HEK293 (cell line): ENCODE data around the gene OTUD1.

Source experiments
- GLIS2 ChIP-seq: fragments of 450-650 bp; formaldehyde crosslinking; IDR thresholded peaks from 2 replicates; pipeline ENCODE4 v1.5.1; 2016; ENCODE audit warnings: missing biosample characterization, missing genetic modification characterization
- IKZF3 ChIP-seq: fragments of 450-650 bp; IDR thresholded peaks from 2 replicates; pipeline ENCODE4 v1.5.0; 2018; ENCODE audit warnings: missing biosample characterization, mild to moderate bottlenecking, missing genetic modification characterization, moderate library complexity
- MZF1 ChIP-seq: fragments of 450-650 bp; formaldehyde crosslinking; IDR thresholded peaks from 2 replicates; pipeline ENCODE4 v1.5.1; 2017; ENCODE audit warnings: missing biosample characterization, missing genetic modification characterization, borderline replicate concordance
- OSR2 ChIP-seq: fragments of 450-650 bp; formaldehyde crosslinking; IDR thresholded peaks from 2 replicates; pipeline ENCODE4 v1.5.1; 2016; ENCODE audit warnings: missing biosample characterization, missing genetic modification characterization
- PRDM2 ChIP-seq: fragments of 450-650 bp; formaldehyde crosslinking; IDR thresholded peaks from 2 replicates; pipeline ENCODE4 v1.5.1; 2016; ENCODE audit warnings: missing biosample characterization, missing genetic modification characterization, borderline replicate concordance
- PRDM6 ChIP-seq: fragments of 450-650 bp; formaldehyde crosslinking; IDR thresholded peaks from 2 replicates; pipeline ENCODE4 v1.5.1; 2017; ENCODE audit warnings: missing biosample characterization, missing genetic modification characterization
- SP7 ChIP-seq: fragments of 450-650 bp; formaldehyde crosslinking; IDR thresholded peaks from 2 replicates; pipeline ENCODE4 v1.5.1; 2016; ENCODE audit warnings: missing biosample characterization, missing genetic modification characterization
- TSHZ1 ChIP-seq: fragments of 450-650 bp; formaldehyde crosslinking; IDR thresholded peaks from 2 replicates; pipeline ENCODE4 v1.5.1; 2016; ENCODE audit warnings: missing biosample characterization, missing genetic modification characterization, borderline replicate concordance
- WT1 ChIP-seq: fragments of 450-650 bp; formaldehyde crosslinking; IDR thresholded peaks from 2 replicates; pipeline ENCODE4 v1.5.1; 2016; ENCODE audit warnings: missing biosample characterization, missing genetic modification characterization
- ZBTB7A ChIP-seq: fragments of 450-650 bp; formaldehyde crosslinking; IDR thresholded peaks from 2 replicates; pipeline ENCODE4 v1.5.1; 2016; ENCODE audit warnings: low read depth, missing biosample characterization, missing genetic modification characterization
- ZFHX2 ChIP-seq: fragments of 450-650 bp; formaldehyde crosslinking; conservative IDR thresholded peaks from 2 replicates; pipeline ENCODE4 v1.5.1; 2016; ENCODE audit warnings: missing biosample characterization, missing genetic modification characterization
- ZFP69B ChIP-seq: fragments of 450-650 bp; formaldehyde crosslinking; IDR thresholded peaks from 2 replicates; pipeline ENCODE4 v1.5.1; 2016; ENCODE audit warnings: missing biosample characterization, missing genetic modification characterization
- ZNF121 ChIP-seq: fragments of 450-650 bp; formaldehyde crosslinking; IDR thresholded peaks from 2 replicates; pipeline ENCODE4 v1.5.1; 2016; ENCODE audit warnings: missing biosample characterization, missing genetic modification characterization
- ZNF239 ChIP-seq: fragments of 450-650 bp; formaldehyde crosslinking; IDR thresholded peaks from 2 replicates; pipeline ENCODE4 v1.5.1; 2016; ENCODE audit warnings: missing biosample characterization, missing genetic modification characterization
- ZNF488 ChIP-seq: fragments of 450-650 bp; formaldehyde crosslinking; IDR thresholded peaks from 2 replicates; pipeline ENCODE4 v1.5.1; 2016; ENCODE audit warnings: missing biosample characterization, missing genetic modification characterization
- ZNF707 ChIP-seq: fragments of 450-650 bp; formaldehyde crosslinking; IDR thresholded peaks from 2 replicates; pipeline ENCODE4 v1.5.1; 2016; ENCODE audit warnings: missing biosample characterization, missing genetic modification characterization
- ZNF768 ChIP-seq: fragments of 450-650 bp; formaldehyde crosslinking; IDR thresholded peaks from 2 replicates; pipeline ENCODE4 v1.5.1; 2018; ENCODE audit warnings: missing biosample characterization, mild to moderate bottlenecking, missing genetic modification characterization
- ZSCAN23 ChIP-seq: fragments of 450-650 bp; formaldehyde crosslinking; IDR thresholded peaks from 2 replicates; pipeline ENCODE4 v1.5.1; 2016; ENCODE audit warnings: missing biosample characterization, missing genetic modification characterization
- ZSCAN30 ChIP-seq: fragments of 450-650 bp; IDR thresholded peaks from 2 replicates; pipeline ENCODE4 v1.5.1; 2018; ENCODE audit warnings: missing biosample characterization, mild to moderate bottlenecking, missing genetic modification characterization, moderate library complexity
- TF ChIP-seq, protein P1 (sequence below): fragments of 450-650 bp; formaldehyde crosslinking; optimal IDR thresholded peaks from 2 replicates; pipeline ENCODE3; 2016; ENCODE audit warnings: missing biosample characterization, mild to moderate bottlenecking, missing genetic modification characterization
- TF ChIP-seq, protein P2 (sequence below): fragments of 450-650 bp; formaldehyde crosslinking; IDR thresholded peaks from 2 replicates; pipeline ENCODE4 v1.5.1; 2016; ENCODE audit warnings: missing biosample characterization, missing genetic modification characterization

Gene OTUD1

GRCh38 chr10:23419655-23420329 lies 19.1 kb upstream of the OTUD1 start (continued):
- peak; percentile 92 for TF ChIP-seq PRDM6 (tag by site-specific recombination)
- TF ChIP-seq ZNF488 (tag by site-specific recombination), result no peak
- TF ChIP-seq IKZF3 (tag by site-specific recombination), result no peak
- 0 out of 2 replicates have a peak, but pooled peaks have one; percentile 20 for TF ChIP-seq GLIS2 (tag by site-specific recombination)
- no peak for TF ChIP-seq PRDM2 (tag by site-specific recombination)
- TF ChIP-seq, protein P1, sequence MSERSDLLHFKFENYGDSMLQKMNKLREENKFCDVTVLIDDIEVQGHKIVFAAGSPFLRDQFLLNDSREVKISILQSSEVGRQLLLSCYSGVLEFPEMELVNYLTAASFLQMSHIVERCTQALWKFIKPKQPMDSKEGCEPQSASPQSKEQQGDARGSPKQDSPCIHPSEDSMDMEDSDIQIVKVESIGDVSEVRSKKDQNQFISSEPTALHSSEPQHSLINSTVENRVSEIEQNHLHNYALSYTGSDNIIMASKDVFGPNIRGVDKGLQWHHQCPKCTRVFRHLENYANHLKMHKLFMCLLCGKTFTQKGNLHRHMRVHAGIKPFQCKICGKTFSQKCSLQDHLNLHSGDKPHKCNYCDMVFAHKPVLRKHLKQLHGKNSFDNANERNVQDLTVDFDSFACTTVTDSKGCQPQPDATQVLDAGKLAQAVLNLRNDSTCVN, result no peak
- TF ChIP-seq TSHZ1 (tag by site-specific recombination), result no peak; the same call in 1 of the 2 replicates
- no peak for TF ChIP-seq ZNF707
- TF ChIP-seq ZFP69B (tag by site-specific recombination), result peak; percentile 32; the same call in 1 of the 2 replicates
- no peak for TF ChIP-seq ZFHX2 (tag by site-specific recombination)
- TF ChIP-seq ZSCAN23, result peak; percentile 74; the same call in 1 of the 2 replicates
- TF ChIP-seq MZF1, result no peak
- peak; percentile 26; the same call in 1 of the 2 replicates for TF ChIP-seq WT1
- no peak for TF ChIP-seq ZNF121 (tag by site-specific recombination)
- TF ChIP-seq OSR2 (tag by site-specific recombination), result peak; percentile 69; the same call in 1 of the 2 replicates
- TF ChIP-seq ZNF239 (tag by site-specific recombination), result no peak
- no peak for TF ChIP-seq ZBTB7A (tag by site-specific recombination)
- TF ChIP-seq, protein P2, sequence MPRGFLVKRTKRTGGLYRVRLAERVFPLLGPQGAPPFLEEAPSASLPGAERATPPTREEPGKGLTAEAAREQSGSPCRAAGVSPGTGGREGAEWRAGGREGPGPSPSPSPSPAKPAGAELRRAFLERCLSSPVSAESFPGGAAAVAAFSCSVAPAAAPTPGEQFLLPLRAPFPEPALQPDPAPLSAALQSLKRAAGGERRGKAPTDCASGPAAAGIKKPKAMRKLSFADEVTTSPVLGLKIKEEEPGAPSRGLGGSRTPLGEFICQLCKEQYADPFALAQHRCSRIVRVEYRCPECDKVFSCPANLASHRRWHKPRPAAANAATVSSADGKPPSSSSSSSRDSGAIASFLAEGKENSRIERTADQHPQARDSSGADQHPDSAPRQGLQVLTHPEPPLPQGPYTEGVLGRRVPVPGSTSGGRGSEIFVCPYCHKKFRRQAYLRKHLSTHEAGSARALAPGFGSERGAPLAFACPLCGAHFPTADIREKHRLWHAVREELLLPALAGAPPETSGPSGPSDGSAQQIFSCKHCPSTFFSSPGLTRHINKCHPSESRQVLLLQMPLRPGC (tag by site-specific recombination), result 0 out of 2 replicates have a peak, but pooled peaks have one; percentile 17
- TF ChIP-seq ZNF768 (tag by site-specific recombination), result no peak
- peak; percentile 95 for TF ChIP-seq SP7 (tag by site-specific recombination)
- no peak for TF ChIP-seq ZSCAN30 (tag by site-specific recombination)
